Stimulated activated naive CD4-positive, alpha-beta T cell treated with Interleukin-2 at 50 U/mL for 16 hours (primary cell): Measurements from ENCODE around the gene SLC33A1.
"Not testable (repeated sequence)": the region's sequence is repeated elsewhere in the genome, so short reads cannot be mapped to it uniquely, and the experiment has no call there.

Experiments
- DNase-seq: peaks from one replicate; lab custom pipeline; 2025; lab: John Stamatoyannopoulos, UW

Gene SLC33A1

DNA sequence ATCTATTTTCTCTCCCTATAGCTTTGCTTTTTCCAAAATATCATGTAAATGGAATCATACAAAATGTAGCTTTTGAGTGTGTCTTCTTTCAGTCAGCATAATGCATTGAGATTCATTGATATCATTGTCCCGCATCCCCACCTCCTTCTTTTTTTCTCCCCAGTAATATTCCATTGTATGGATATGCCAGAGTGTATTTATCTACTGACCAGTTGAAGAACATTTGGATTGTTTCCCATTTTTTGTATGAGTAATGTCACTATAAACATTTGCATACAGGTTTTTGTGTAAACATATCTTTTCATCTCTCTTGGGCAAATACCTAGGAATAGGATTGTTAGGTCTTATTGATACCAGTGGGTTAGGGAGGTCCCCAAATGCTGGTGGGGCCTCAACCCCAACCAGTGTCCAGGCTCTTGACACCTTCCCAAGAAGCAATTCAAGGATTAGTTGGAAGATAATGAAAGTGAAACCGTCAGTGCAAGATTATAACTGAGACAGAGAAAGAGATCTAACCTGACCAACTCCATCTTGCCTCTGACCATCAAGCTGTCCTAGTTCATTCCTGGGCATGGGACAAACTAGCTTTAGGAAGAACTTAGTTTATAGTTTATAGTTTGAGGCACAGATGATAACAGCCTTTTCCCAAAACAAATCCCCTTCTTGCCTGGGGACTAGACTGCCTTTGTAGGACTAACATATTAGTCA is 7.4 kb upstream of the SLC33A1 start:
- no peak for DNase-seq

- DNase-seq, result not testable (repeated sequence)
Measured at GRCh38 chr3:155860424-155860823, 6.2 kb upstream of the SLC33A1 start.

GRCh38 chr3:155859859-155860258 is 5.6 kb upstream of the SLC33A1 start:
- DNase-seq, result no peak

DNA sequence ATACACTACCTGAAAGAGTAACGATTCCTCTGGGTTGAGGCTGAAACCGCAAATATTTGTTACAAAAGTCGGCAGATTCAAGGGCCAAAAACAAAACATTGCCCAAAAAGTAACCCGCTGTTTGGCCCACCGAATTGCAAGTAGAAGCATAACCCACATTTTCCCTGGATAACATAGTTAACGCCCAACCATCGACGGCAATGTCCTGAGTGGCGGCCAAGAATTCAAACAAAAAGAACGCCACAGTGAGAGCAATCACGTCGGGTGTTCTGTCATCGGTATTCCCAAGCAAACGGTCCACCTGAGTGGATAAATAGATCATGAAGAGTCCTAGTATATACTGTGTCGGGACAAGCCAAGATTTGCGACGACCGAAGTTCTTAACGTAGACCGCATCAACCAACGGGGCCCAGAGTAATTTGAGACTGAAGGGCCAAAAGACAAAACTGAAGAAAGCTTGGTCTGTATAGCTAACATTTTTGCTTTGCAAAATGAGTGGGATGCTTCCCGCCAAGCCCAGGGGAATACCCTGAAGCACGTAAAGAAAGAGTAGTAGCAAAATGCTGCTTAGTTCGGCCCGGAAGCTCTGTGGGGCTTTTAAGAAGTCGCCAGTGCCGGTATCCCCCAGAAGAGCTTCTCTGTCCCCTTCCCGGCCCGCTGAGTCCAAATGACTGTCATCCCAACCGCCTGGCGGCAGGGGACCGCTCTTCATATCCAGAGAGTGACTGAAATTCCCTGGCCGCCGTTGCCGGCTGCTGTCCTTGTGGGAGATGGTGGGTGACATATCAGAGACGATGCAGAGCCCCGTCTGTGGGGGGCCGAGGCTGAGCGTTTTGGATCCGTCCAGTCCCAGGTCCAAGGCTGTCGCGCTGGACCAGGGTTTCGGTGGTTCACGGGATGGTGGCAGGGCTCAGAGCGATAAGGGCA is 750 bp downstream of the SLC33A1 start:
- peak; percentile 13 for DNase-seq

GRCh38 chr3:155852341-155852740 is 1.9 kb downstream of the SLC33A1 start:
- DNase-seq, result no peak

DNA sequence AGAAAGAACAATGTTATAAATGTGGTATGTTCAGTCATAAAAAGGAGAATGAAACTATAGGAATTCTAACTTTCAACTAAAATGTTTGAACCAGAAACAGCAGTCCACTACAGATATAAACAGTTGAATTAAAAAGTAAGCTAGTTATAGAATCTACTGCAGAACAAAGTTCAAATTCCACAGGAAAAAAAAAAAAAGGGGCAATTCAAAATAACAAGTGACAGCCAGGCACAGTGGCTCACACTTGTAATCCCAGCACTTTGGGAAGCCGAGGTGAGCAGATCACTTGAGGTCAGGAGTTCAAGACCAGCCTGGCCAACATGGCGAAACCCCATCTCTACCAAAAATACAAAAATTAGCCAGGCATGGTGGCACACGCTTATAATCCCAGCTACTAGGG is 4.8 kb downstream of the SLC33A1 start:
- not testable (repeated sequence) for DNase-seq

DNA sequence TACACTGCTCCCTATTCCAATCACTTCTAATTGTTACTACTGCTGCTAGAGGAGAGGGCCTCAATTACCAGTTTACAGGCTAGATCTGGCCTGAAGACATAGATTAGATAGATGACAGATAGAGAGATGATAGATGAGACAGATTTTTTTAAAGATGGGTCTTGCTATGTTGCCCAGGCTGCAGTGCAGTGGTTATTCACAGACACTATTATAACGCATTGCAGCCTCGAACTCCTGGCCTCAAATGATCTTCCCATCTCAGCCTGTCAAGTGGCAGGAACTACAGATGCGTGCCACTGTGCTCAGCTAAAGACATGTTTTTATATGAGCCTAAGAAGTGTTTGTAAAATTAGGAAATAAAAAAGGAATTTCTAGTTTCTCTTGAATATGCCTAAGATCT is 6.2 kb downstream of the SLC33A1 start:
- DNase-seq, result no peak

DNA sequence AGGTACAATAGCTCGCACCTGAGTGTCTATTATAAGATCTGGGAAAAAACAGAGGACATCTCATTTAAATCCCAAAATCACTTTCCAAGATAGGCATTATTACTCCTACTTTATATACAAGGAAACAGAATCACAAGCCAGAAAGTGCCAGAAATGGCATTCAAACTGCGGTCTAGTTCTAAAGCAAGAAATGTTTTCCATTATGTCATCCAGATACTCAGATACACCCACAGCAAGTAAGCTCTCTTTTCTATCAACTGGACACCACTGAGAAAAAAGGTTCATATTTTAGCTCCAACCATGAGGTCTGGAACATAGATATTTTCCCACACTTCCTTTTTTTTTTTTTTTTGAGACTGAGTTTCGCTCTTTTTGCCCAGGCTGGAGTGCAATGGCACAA is 8.1 kb downstream of the SLC33A1 start:
- no peak for DNase-seq

- no peak for DNase-seq
Measured at GRCh38 chr3:155843569-155843968, 10.7 kb downstream of the SLC33A1 start.

DNA sequence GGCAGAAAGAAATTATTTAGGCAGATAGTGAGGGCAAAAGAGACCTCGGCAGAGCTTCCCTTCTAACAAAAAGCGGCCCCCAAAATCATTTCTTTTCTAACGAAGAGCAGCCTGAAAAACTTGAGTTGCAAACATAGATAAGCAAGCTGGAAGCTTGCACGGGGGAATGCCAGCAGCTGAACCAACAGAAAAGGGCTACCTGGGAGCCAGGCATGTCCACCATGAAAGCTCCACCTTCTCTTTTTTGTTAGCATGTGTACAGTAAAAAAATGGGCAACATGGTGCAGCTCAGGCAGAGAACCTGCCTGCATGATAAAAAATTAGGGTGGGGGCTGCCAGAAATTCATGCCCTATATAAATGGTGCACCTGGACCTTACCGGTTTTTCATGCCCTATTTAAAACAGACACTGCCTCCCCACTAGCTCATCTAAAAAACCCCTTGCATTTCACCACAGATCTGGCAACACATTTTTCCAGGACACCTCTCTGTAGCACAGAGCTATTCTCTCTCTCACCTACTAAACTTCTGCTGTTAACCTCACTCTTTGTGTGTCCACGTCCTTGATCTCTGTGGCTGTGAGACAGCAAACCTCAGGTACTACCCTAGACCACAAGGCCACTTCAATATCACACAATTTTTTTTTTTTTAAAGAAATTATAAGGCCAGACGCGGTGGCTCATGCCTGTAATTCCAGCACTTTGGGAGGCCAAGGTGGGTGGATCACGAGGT is 18.7 kb downstream of the SLC33A1 start:
- no peak for DNase-seq

DNA sequence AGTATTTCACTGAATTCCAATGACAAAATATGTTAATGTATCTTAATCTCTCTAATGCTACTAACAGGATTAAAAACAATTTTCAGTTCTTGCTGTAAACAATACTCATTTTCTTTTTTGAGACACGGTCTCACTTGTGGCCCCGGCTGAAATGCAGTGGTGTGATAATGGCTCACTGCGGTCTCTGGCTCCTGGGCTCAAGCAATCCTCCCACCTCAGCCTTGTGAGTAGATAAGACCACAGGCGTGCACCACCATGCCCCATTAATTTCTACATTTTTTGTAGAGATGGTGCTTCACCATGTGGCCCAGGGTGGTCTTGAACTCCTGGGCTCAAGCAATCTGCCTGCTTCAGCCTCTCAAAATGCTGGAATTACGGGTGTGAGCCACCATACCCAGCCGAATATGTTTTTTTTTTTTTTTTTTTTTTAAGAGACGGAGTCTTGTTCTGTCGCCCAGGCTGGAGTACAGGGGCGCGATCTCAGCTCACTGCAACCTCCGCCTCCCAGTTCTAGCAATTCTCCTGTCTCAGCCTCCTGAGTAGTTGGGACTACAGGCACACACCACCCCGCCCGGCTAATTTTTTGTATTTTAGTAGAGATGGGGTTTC is 25.6 kb downstream of the SLC33A1 start:
- DNase-seq, result not testable (repeated sequence)

DNA sequence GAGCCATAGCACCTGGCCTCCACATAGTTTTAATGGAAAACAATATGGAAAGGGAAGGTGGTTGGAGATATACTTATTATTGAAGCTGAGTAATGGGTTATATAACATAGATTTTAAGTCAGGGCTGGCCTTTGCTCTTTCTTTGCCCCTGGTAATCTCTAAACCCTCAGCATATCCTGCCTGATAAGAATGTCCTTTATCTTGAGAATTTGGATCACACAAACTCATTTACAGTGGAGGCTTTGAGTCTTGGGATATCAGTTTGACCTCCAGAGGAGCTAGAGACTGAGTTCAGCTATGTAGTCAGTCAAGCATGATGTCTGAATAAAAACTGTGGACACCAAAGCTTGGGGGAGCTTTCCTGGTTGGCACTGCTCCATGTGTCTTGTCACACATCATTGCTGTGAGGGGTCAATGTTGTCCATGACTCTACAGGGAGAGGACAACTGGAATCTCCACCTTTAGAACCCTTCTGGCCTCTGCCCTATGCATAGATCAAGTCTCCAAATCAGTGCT is 39.1 kb downstream of the SLC33A1 start:
- no peak for DNase-seq

DNA sequence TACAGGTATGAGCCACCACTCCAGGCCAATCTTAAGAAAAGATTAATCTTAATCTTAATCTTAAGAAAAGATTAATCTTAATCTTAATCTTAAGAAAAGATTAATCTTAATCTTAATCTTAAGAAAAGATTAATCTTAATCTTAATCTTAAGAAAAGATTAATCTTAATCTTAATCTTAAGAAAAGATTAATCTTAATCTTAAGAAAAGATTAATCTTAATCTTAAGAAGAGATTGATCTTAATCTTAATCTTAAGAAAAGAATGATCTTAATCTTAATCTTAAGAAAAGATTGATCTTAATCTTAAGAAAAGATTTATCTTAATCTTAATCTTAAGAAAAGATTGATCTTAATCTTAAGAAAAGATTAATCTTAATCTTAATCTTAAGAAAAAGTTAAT is 41.0 kb downstream of the SLC33A1 start:
- not testable (repeated sequence) for DNase-seq

- DNase-seq, result no peak
Measured at GRCh38 chr3:155809181-155809580, 45.0 kb downstream of the SLC33A1 start.

DNA sequence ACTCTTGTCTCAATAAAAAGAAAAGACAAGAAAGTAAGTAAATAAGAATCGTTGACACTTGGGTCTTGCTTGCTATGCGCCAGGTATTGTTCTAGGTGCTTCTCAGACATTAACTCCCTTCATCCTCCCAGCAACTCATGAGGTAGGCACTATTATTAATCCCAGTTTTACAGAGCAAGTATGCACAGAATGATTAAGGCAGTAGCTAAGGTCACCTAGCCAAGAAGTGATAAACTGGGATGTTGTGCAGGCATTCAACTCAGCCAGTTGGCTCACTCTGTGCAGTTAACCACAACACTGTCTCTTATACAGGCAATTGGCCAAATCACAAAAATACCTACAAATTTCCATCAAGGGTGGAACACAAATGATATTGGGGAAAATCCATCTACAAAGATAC is 46.4 kb downstream of the SLC33A1 start:
- no peak for DNase-seq

DNA sequence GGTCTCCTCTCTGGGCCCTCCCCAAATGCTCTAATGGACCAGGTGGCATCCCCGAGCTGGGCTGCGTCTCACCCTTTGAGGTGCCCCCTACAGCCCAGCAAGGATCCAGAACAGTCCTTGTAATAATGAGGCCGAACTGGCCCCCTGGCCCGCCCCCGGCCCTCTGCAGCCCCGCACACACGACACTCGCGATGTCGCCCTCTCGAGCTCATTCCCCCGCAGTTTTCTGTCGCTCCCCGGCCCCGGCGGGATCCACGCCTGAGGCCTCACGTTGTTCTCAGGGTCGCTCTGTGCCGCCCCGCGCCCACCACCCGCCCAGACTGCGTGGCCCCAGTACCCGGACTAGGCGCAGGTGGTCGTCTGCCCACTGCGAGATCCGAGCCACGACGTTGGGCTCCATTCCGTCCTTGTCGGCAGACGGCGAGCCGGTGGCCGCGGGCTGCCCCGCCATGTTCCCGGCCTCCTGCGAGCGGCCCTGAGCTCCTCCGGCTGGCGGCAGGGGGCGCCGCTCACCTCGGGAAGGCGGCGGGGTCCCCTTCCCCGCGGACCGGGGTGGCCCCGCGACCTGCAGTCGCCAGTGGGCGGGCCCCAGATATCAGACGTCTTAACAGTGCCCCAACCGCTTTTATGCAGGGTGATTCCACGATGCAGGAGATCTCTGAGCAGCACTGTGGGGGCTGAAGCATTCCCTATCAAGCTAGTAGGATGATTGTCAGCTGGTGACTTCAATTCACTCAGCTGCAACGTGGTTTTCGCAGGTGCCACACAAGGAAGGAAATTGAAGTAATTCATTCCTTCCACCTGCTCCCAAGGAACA is 48.2 kb downstream of the SLC33A1 start, which contains the start of gene C3orf33:
C3orf33 (minus strand) TSS at position 477 of the 817 bp plus-strand sequence; CDS start at position 451, 26 bp downstream.
- peak; percentile 68 for DNase-seq

DNA sequence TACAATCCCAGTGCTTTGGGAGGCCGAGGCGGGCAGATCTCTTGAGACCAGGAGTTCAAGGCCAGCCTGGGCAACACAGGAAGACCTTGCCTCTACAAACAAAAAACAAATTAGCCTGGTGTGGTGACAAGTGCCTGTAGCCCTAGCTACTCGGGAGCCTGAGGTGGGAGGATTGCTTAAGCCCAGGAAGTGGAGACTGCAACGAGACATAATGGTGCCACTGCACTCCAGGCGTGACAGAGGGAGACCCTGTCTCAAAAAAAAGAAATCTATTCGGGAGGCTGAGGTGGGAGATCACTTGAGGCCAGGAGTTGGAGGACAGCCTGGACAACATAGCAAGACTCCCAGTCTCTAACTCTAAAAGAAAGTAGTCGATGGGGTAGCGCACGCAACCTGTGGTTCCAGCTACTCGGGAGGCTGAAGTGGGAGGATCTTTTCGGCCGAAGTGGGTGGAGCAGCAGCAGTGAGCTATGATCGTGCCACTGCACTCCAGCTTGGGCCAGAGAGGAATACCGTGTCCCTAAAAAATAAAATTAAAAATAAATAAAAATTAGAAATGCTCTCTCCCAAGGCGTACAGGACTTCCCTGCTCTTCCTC is 48.9 kb downstream of the SLC33A1 start:
- peak; percentile 28 for DNase-seq

DNA sequence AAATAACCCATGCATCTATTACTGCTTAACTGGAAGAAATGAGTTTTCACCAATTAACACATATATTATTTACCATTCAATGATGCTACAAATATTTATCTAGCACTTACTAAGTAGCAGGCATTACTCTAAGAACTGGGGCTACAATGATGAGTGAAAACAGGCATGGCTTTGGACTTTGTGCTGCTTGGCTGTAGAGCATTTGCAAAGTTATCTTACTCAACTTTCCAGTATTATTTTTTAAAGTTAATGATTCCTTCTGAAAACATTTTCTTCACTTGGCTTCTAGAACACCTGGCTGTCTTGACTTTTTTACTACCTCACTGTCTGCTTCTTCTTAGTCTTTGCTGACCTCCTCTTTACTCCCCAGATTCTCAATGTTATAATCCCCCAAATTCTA is 49.9 kb downstream of the SLC33A1 start:
- no peak for DNase-seq

- no peak for DNase-seq
Measured at GRCh38 chr3:155792532-155792931, 61.7 kb downstream of the SLC33A1 start.

- no peak for DNase-seq
Measured at GRCh38 chr3:155791190-155791589, 63.0 kb downstream of the SLC33A1 start.
